NCI-H128 (cell line): ENCODE measurements around the gene C20orf96.
A peak's percentile ranks its signal among the peaks of the same experiment; 100 is the strongest.

ENCODE experiments used
- DNase-seq: peaks from one replicate; lab custom pipeline; 2025; ENCODE audit not compliant: unreplicated experiment; lab: John Stamatoyannopoulos, UW

The C20orf96 gene

DNA sequence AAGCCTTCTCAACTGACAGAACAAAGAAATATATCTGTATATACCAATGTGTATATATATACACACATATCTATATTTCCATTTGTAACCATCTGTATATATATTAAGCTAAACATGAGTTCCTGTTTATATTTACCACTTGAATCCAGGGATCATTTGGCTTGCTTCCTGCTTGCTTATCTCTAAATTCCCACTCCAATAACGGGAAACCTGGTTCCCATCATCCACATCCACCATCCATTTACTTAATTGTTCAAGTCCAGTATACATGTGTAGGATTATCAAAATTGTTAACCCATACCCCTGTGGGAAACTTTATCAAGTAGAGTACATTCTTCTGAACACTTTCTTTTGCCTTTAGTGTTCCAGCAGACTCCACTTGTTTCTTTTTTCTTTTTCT is 22.3 kb upstream of the C20orf96 start:
- DNase-seq, result no peak

DNA sequence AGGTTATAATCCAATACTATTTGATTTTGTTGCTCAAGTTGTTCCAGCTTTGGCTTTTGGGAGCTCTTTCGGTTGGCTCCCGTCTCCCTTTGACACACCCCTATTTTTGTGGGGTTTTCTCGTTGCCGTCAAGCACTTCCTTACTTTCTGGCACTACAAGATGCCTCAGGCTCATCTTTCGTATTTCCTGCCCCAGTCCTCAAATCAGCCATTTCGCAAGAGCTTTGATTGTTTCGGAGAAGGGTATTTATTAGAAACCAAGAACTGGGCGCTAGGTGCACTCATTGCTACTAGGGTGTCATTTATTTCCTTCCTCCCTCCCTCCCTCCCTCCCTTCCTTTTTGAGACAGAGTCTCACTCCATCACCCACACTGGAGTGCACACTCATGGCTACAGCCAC is 21.5 kb upstream of the C20orf96 start:
- DNase-seq, result no peak

- no peak for DNase-seq
Observed at GRCh38 chr20:311609-312008, 21.1 kb upstream of the C20orf96 start.

DNA sequence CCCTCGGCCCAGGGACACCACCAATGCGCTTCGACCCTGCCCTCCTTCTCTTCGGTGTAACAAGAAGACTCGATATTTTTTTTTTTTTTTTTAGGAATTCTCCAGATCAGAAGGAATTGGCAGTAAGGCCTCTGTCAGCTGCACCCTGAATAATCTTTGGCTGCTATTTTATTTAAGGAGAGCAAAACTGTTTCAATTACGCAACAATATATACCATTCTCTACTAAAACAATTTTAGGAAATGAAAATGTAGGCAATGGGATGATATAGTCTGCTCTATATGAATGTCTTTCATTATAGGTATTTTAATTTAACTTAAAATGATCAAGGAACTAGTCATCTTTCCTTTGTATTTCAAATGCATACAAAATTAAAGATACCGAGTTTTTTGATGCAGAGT is 20.1 kb upstream of the C20orf96 start:
- no peak for DNase-seq

- DNase-seq, result peak; percentile 99
Observed at GRCh38 chr20:309841-310644, 19.5 kb upstream of the C20orf96 start.

DNA sequence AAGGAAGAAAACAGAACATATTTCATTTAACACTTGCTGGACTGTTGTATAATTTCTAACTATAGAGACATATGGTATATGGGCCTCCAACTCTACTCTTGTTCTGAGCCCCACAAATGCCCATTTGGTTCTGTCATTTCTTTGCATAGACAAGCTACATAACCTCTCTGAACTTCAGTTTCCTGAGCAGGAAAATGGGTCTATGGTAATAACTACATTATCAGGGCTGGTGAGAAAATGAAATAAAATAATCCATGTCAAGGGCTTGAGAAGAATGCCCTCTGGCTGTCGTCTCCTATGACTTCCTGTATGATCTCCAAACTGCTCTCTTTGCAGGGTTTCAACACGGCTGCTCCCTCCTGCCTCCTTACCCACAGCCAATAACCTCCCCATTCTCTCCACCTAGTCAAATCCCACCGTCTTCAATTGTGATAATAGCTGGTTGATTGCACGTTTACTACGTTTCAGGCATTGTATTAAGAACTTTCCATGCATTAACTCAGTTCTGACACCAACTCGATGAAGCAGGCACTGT is 18.8 kb upstream of the C20orf96 start:
- no peak for DNase-seq

- DNase-seq, result no peak
Observed at GRCh38 chr20:308427-309038, 18.0 kb upstream of the C20orf96 start.

DNA sequence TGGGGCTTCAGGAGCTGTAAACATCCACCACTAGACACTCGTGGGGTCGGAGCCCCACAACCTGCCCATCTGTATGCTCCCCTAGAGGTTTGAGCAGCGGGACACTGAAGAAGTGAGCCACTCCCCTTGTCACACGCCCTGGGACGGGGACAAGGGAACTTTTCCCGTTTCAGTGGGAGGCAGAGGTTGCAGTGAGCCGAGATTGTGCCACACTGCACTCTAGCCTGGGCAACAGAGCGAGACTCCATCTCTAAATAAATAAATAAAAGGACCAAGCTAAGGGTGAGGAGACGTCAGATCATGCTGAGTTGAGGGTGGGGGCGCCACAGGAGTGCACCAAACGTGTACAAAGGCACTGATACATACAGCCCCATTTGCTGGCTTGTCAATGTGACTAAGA is 15.2 kb upstream of the C20orf96 start:
- no peak for DNase-seq

GRCh38 chr20:301886-302848 is 11.6 kb upstream of the C20orf96 start:
- no peak for DNase-seq

DNA sequence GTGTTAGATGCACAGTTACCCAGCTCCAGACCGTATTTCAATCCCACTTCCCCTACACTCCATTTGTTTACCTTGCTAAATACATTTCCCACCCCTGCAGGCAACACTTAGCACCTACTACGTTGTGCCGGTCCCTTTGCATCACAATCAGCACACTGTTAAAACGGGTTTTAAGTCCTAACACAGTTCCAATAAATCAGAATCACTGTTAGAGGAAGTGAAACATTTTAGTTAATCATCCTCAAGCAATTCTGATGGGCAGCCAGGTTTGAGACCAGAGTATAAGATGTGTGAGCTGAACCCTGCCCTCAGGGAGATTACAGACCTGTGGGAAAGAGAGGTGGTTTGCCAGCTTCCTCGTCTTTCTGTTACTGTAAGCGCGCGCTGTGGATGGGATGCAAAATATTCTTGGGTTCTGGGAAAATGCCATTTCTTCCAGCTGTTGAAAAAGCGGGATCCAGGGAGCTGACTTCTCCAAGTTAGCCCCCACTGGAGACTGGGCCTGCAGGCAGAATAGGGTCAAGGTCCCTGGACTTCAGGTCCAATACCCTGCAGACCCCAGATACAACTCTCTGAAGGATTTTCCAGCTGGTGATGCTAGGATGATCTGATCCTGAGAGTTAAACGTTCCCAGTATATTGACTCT is 9.9 kb upstream of the C20orf96 start:
- DNase-seq, result no peak

DNA sequence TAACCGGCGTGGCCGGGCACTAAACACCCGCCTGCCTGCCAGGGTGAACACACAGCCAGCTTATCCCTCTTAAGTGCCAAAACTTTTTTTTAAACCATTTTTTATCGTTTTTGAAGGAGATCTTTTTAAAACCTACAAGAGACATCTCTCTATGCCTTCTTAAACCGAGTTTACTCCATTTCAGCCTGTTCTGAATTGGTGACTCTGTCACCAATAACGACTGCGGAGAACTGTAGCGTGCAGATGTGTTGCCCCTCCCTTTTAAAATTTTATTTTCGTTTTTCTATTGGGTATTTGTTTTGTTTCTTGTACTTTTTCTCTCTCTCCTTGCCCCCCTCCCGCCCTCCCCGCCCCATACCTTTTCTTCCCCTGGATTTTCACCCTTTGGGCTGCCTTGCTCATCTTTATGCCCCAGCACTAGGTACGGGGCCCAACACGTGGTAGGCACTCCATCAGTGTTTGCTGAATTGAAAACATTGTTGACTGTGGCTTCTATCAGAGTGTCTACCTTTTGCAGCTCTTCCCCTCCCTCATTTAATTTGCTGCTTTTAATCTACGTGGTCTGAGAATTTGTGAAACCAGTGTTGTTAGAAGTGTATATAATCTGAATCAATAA is 8.3 kb upstream of the C20orf96 start:
- DNase-seq, result no peak

DNA sequence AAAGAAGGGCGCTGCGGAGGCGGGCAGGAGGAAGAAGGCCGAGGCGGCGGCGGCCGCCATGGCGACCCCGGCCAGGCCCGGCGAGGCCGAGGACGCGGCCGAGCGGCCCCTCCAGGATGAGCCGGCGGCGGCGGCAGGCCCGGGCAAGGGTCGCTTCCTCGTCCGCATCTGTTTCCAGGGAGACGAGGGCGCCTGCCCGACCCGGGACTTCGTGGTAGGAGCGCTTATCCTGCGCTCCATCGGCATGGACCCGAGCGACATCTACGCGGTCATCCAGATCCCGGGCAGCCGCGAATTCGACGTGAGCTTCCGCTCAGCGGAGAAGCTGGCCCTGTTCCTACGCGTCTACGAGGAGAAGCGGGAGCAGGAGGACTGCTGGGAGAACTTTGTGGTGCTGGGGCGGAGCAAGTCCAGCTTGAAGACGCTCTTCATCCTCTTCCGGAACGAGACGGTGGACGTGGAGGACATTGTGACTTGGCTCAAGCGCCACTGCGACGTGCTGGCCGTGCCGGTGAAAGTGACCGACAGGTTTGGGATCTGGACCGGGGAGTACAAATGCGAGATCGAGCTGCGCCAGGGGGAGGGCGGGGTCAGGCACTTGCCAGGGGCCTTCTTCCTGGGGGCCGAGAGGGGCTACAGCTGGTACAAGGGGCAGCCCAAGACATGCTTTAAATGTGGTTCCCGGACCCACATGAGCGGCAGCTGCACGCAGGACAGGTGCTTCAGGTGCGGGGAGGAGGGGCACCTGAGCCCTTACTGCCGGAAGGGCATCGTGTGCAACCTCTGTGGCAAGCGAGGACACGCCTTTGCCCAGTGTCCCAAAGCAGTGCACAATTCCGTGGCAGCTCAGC is 7.6 kb upstream of the C20orf96 start:
- no peak for DNase-seq

- peak; percentile 89 for DNase-seq
Observed at GRCh38 chr20:297098-297924, 6.8 kb upstream of the C20orf96 start, which contains the start of gene ZCCHC3. ZCCHC3 (plus strand) TSS chr20:297570; CDS start chr20:297587, 17 bp downstream.

DNA sequence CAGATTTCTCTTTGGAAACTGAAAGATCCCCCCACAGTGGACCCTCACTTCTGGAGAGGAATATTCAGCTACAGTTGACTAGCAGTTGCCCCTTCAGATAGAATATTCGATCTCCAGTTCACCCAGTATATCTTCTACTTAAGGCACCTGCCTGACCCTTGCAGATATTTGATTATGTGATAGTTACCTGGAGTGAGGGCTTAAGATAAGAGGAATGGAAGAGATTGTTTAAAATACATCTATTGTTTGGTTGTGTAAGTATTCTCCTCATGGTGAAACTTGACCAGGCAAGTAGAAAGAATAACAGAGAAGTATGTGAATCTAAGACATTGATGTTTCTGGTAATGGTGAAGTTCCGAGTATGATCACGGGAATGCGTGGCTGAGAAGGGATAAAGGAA is 5.3 kb upstream of the C20orf96 start:
- no peak for DNase-seq

GRCh38 chr20:294602-295001 is 4.1 kb upstream of the C20orf96 start:
- DNase-seq, result no peak

DNA sequence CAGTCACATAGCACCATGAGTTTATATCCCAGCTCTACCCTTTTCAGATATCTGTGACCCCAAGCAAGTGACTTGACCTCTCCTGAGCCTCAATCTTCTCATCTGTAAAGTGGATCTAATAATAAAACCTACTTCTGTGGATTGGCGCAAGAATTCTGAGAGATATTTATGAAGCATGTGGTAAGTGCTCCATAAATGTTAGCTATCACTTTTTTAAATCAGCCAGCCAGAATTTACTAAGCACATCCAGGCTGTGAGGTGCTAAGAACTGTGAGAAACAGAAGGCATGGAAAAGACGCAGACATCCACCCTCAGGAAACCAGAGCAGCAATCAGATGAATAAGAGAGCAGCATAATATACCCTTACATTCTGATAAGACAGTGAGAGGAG is 862 bp downstream of the C20orf96 start:
- DNase-seq, result no peak

DNA sequence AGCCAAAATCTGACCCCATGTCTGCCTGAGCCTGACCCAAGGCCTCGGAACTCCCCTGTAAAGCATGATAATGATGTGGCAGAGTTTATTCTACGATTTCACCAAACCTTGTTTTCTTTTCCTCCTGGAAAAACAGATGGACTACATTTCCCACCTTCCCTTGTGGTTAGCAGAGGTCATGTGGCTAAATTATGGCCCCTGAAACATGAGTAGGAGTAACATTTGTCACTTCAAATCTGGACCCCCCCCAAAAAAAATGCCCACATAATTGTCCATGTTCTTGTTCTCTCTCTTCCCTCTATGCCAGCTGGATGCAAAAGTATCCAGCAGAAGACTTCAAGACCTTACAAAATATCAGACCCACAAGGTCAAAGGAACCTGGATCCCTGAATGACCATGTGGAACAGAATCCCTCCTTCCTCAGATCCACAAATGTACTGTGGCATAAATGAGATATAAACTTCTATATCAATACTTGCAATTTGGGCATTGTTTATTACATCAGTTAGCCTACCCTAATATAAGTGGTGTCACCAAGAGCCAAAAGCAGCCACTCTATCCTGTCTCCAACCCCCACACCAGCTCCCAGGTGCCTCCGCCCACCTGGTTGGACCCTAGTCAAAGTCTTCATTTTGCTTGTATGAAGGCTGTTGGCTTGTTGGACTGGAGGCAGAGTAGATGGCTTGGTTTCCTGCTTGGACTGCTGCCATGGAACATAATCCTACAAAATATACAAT is 1.4 kb downstream of the C20orf96 start:
- DNase-seq, result no peak

DNA sequence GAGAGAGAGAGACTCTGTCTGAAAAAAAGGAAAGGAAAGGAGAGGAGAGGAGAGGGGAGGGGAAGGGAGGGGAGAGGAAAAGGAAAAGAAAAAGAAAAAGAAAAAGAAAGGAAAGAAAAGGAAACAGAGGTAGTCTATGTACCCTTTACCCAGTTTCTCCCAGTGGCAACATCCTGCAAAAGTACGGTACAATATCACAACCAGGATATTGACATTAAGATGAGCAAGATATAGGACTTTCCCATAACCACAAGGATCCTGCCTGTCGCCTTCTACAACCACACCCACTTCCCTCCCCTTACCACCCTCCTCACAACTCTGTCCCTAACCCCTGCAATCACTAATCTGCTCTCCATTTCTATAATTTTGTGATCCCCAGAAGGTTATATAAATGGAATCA is 4.0 kb downstream of the C20orf96 start:
- no peak for DNase-seq
